ENCODE results near the gene MACROD2.

MACROD2 gene

GRCh38 chr20:14720251-14720650 lies 724.9 kb downstream of the MACROD2 start:
- H3K4me3 ChIP-seq (ENCODE audit: low read depth, low read length): no peak overlapping the region
- no peak for TF ChIP-seq CTCF (IDR thresholded peaks at IDR 0.05; ENCODE audit: insufficient read depth, low read length, missing control alignments)
- POLR2A ChIA-PET: no interaction called here
- CTCF ChIA-PET: no interaction called here
- no peak for DNase-seq (ENCODE audit: low read depth, low spot score)

GRCh38 chr20:14721926-14722452 lies 726.7 kb downstream of the MACROD2 start:
- POLR2A ChIA-PET: no interaction called here
- H3K4me3 ChIP-seq (ENCODE audit: low read depth, low read length): no peak overlapping the region
- no peak for TF ChIP-seq CTCF (IDR thresholded peaks at IDR 0.05; ENCODE audit: insufficient read depth, low read length, missing control alignments)
- no peak for DNase-seq (ENCODE audit: low read depth, low spot score)
- CTCF ChIA-PET: no interaction called here

- no peak overlapping the region for H3K4me3 ChIP-seq (ENCODE audit: low read depth, low read length)
- POLR2A ChIA-PET: no interaction called here
- CTCF ChIA-PET: no interaction called here
- DNase-seq (ENCODE audit: low read depth, low spot score): no peak
- no peak for TF ChIP-seq CTCF (IDR thresholded peaks at IDR 0.05; ENCODE audit: insufficient read depth, low read length, missing control alignments)
Observed at GRCh38 chr20:14723614-14724013, 728.3 kb downstream of the MACROD2 start.

GRCh38 chr20:14724036-14724435 lies 728.7 kb downstream of the MACROD2 start:
- ChIA-PET POLR2A (no interaction called here), CTCF (no interaction called here)
- no peak overlapping the region for H3K4me3 ChIP-seq (ENCODE audit: low read depth, low read length)
- no peak for DNase-seq (ENCODE audit: low read depth, low spot score)
- no peak for TF ChIP-seq CTCF (IDR thresholded peaks at IDR 0.05; ENCODE audit: insufficient read depth, low read length, missing control alignments)

GRCh38 chr20:14724468-14724867 lies 729.2 kb downstream of the MACROD2 start:
- POLR2A ChIA-PET: no interaction called here
- TF ChIP-seq CTCF (IDR thresholded peaks at IDR 0.05; ENCODE audit: insufficient read depth, low read length, missing control alignments): no peak
- no peak for DNase-seq (ENCODE audit: low read depth, low spot score)
- CTCF ChIA-PET: no interaction called here
- no peak overlapping the region for H3K4me3 ChIP-seq (ENCODE audit: low read depth, low read length)

- CTCF ChIA-PET: no interaction called here
- no peak overlapping the region for H3K4me3 ChIP-seq (ENCODE audit: low read depth, low read length)
- DNase-seq (ENCODE audit: low read depth, low spot score): no peak
- POLR2A ChIA-PET: no interaction called here
- TF ChIP-seq CTCF (IDR thresholded peaks at IDR 0.05; ENCODE audit: insufficient read depth, low read length, missing control alignments): no peak
Observed at GRCh38 chr20:14726591-14726990, 731.3 kb downstream of the MACROD2 start.
